IPS DF 6.9 (cell line): ENCODE data around the gene CC2D2A.
A peak's percentile ranks its signal among the peaks of the same experiment; 100 is the strongest.

Experiments used
- DNase-seq: peaks from one replicate; pipeline ENCODE4 v3.0.0-alpha.2; 2013; ENCODE audit warnings: low read depth, low spot score
- H3K27ac ChIP-seq: one replicate; pipeline ENCODE4 v1.5.1; 2013; ENCODE audit warnings: low read length, control low read depth
- H3K27me3 ChIP-seq: 2 replicates; pipeline ENCODE4 v1.6.1; 2013; ENCODE audit warnings: mild to moderate bottlenecking, low read length; ENCODE audit not compliant: control insufficient read depth, insufficient read depth
- H3K36me3 ChIP-seq: 2 replicates; pipeline ENCODE4 v1.6.1; 2013; ENCODE audit warnings: low read length; ENCODE audit not compliant: control insufficient read depth, insufficient read depth
- H3K4me1 ChIP-seq: 2 replicates; pipeline ENCODE4 v1.6.1; 2013; ENCODE audit warnings: low read length; ENCODE audit not compliant: control insufficient read depth, insufficient read depth
- H3K4me3 ChIP-seq: 2 replicates; pipeline ENCODE4 v1.5.1; 2013; ENCODE audit warnings: mild to moderate bottlenecking, low read length
- H3K9me3 ChIP-seq: 2 replicates; pipeline ENCODE4 v1.6.1; 2013; ENCODE audit warnings: low read length, inconsistent platforms; ENCODE audit not compliant: control insufficient read depth, insufficient read depth
- WGBS: extraction: QIAGEN DNeasy Blood & Tissue Kit; methylation state at CpG from one replicate; pipeline ENCODE4 v1.1.7; 2013; ENCODE audit warnings: mixed read lengths, missing lambda C conversion rate; ENCODE audit not compliant: insufficient read length, insufficient coverage; 5-methylcytosine and 5-hydroxymethylcytosine counted together

The CC2D2A gene

DNA sequence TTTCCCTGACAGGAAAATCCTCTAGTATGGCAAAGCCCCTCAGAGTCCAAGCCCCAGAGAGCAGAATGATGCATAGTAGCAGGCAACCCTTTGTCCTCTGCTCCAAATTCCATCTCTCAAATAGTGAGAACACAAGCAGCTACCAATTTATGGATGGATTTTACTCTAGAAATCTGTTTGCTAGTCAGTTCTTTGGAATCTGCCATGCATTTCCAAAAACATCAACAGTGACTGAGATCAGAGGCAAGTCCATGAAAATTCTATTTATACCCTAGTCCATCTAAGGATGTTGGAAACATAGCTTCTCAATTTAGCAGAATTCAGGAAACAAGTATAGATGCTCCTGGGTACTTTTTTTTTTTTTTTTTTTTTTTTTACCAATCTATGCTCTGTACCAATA, 10.0 kb upstream of the CC2D2A start:
- no peak overlapping the region for H3K4me3 ChIP-seq
- H3K27ac ChIP-seq: no peak overlapping the region
- no peak for DNase-seq
- no peaks in the 10 kb centered on the region for H3K4me1 ChIP-seq
- no peaks in the 10 kb centered on the region for H3K36me3 ChIP-seq
- H3K27me3 ChIP-seq: no peaks in the 10 kb centered on the region
- H3K9me3 ChIP-seq: no peaks in the 10 kb centered on the region

DNA sequence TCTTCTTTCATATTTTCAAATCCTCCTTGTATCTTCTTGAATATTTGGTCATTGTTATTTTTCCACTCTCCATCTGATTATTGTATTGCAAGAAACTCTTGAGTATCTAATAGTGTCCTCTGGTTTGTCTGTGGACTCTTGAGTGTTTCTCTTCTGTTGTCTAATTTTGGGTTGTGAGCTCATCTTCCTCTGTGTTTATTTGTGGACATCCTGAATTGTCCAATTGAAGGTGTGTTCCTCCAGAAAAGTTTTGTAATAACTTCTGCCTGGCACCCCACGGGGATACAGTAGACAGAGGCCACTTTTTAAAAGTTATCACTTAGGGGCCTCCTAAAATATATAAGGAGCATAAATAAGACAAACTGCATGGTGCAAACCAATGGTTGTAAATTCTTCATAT, 3.1 kb upstream of the CC2D2A start:
- no peak overlapping the region for H3K27ac ChIP-seq
- peaks cover 1% of the 10 kb centered on the region; the same call in 1 of the 2 replicates for H3K4me1 ChIP-seq
- DNase-seq: no peak
- H3K9me3 ChIP-seq: no peaks in the 10 kb centered on the region
- H3K36me3 ChIP-seq: no peaks in the 10 kb centered on the region
- no CpG with 5 or more reads among the region's 1 CpG for WGBS
- no peaks in the 10 kb centered on the region for H3K27me3 ChIP-seq
- H3K4me3 ChIP-seq: no peak overlapping the region

DNA sequence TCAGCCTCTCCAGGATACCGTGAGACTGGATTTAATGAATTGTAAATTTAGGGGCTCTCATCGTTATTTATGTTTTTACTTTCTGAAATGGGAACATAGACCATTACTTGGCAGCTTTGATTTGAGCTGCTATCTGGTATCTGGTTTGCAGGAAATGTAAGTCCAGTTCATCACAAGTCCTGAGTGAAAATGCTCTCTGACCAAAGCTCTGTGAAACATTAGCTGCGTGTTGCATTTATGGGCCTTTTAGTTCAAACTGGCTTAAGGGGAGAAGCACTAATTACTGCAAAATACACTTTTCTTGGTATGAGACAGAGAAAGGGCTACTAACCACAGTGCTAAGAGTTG, 420 bp downstream of the CC2D2A start:
- Histone ChIP-seq H3K4me1 (peaks cover 1% of the 10 kb centered on the region; the same call in 1 of the 2 replicates), H3K9me3 (no peaks in the 10 kb centered on the region), H3K36me3 (no peaks in the 10 kb centered on the region), H3K4me3 (peak overlapping the region; percentile 19; the same call in 1 of the 2 replicates), H3K27me3 (no peaks in the 10 kb centered on the region), H3K27ac (no peak overlapping the region)
- no peak for DNase-seq
- no CpG with 5 or more reads among the region's 3 CpGs for WGBS

DNA sequence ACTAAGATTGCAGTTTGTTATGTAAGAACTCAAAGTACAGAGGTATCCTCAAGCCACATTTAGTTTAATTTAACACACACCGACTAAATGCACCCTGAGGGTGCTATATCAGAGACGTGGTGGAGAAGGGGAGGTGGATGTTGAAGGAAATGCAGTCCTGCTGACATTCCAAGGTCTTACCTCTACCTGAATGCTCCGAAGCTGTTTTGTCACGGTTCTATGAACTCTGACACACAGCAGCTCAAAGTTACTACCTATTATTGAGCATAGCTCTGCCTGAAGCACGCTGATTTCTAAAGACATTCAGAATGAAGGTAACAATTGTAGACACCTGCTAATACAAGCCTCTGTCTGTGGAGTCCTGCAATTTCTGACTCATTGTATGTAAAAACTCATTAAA, 6.7 kb downstream of the CC2D2A start:
- H3K36me3 ChIP-seq: no peaks in the 10 kb centered on the region
- no peak for DNase-seq
- no peaks in the 10 kb centered on the region for H3K9me3 ChIP-seq
- no peak overlapping the region for H3K27ac ChIP-seq
- no peak overlapping the region for H3K4me3 ChIP-seq
- no peaks in the 10 kb centered on the region; the same call in 1 of the 2 replicates for H3K27me3 ChIP-seq
- WGBS: no CpG with 5 or more reads among the region's 5 CpGs
- peaks cover 1% of the 10 kb centered on the region; the same call in 1 of the 2 replicates for H3K4me1 ChIP-seq

DNA sequence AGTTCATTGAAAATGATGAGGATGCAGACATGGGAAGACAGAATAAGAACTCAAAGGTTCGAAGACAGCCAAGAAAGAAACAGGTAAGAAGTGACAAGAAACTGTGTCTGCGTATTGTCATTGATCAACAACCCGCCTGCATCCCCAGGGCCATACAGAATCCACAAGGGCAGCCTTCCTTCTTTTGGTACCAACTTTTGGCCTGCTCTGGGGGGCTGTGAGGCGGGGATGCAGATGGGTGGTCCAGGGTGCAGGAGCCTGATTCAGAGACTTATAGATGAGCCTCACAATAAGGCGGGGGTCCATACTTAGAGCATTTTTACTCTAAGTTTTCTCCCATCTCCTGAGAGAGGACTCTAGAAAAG, 9.0 kb downstream of the CC2D2A start:
- Histone ChIP-seq H3K9me3 (no peaks in the 10 kb centered on the region), H3K4me1 (peaks cover 1% of the 10 kb centered on the region; the same call in 1 of the 2 replicates), H3K36me3 (no peaks in the 10 kb centered on the region), H3K4me3 (no peak overlapping the region), H3K27ac (no peak overlapping the region), H3K27me3 (no peaks in the 10 kb centered on the region; the same call in 1 of the 2 replicates)
- no CpG with 5 or more reads among the region's 5 CpGs for WGBS
- DNase-seq: no peak

DNA sequence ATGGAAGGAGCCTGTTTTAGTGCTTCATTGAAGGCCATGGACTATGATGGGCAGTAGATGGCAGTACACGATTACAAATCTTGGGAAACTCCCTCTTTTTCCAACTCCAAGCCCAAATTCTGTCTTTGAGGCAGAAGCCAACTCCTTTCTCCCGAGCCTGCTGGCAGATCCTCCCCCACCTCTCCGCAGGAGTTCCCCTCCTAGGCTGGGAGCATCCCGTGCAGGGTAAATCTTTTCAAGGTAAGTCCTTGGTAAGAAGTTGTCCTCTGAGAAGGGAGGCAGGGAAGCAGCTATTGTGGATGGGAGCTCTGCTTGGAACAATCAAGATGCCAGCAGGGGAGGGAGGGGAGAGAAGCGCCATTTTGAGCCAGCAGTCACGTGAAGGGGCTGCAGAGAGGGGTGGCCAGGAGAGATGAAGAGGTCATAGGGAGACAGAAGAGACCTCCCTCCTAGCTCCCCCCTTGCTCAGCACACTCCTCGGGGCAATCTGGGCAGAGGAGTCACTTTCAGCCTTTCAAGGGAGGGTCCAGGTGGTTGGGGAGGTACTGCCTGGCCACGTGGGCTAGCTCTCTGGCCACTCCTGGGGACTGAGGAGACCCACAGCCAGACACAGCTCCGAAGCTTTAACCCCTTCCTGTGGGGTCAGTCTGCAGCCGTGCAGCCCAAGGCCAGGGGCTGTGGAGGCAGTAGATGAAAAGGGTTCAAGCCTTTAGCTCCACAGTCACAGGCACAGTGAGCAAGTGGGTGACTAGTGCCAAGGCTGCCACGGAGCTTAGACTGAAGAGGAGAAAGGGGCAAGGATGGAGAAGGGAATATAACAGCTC, 9.6 kb downstream of the CC2D2A start:
- Histone ChIP-seq H3K27ac (no peak overlapping the region), H3K4me3 (peak overlapping the region; percentile 46; the same call in 1 of the 2 replicates), H3K4me1 (peaks cover 1% of the 10 kb centered on the region; the same call in 1 of the 2 replicates), H3K9me3 (no peaks in the 10 kb centered on the region), H3K36me3 (no peaks in the 10 kb centered on the region), H3K27me3 (no peaks in the 10 kb centered on the region; the same call in 1 of the 2 replicates)
- peak; percentile 70 for DNase-seq
- no CpG with 5 or more reads among the region's 11 CpGs for WGBS

DNA sequence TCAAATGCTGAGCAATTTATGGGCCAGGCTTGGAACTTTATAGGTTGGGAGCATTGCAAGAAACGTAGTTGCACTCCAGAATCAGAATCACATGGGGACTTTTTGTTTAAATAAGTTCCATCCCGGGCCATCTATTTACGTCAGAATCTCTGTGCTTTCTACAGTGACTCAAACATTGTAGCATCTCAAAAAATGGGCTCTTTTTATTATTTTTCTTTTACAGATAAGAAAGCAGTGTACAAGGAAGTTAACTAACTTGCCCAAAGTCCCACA, 10.2 kb downstream of the CC2D2A start:
- no peaks in the 10 kb centered on the region; the same call in 1 of the 2 replicates for H3K27me3 ChIP-seq
- H3K4me1 ChIP-seq: peaks cover 1% of the 10 kb centered on the region; the same call in 1 of the 2 replicates
- no peak overlapping the region for H3K27ac ChIP-seq
- no peak for DNase-seq
- H3K9me3 ChIP-seq: no peaks in the 10 kb centered on the region
- WGBS: no CpG with 5 or more reads among the region's 3 CpGs
- peak overlapping the region; percentile 46; the same call in 1 of the 2 replicates for H3K4me3 ChIP-seq
- no peaks in the 10 kb centered on the region for H3K36me3 ChIP-seq

DNA sequence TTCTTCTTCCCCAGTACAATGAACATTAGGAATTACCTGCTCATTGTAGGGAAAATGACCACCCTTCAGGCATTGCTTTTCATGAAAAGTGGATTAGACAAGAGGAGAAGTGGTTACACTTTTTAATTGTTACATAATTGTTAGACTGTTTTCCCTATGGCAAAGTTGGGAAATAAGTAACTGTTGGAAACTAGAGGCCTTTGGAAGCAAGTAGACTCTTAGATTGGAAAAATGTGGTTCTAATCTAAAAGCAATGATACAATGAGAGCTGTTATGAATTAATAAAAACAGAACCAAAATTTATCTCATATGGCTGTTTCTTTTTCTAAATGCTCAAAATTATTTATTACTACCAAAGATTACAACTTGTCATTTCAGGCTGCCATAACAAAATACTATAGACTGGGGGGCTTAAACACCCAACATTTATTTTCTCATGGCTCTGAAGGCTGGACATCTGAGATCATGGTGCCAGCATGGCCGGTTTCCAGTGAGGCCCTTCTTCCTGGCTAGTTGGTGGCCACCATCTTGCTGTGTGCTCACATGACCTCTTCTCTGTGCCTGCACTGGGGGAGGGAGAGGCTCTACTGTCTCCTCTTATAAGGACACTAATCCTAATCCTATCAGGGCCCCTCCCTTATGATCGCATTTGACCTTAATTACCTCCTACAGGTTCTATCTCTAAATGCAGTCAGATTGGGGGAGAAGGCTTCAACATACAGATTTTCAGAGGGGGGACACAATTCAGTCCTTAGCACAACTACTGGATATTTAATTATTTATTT, 12.5 kb downstream of the CC2D2A start:
- no CpG with 5 or more reads among the region's 2 CpGs for WGBS

DNA sequence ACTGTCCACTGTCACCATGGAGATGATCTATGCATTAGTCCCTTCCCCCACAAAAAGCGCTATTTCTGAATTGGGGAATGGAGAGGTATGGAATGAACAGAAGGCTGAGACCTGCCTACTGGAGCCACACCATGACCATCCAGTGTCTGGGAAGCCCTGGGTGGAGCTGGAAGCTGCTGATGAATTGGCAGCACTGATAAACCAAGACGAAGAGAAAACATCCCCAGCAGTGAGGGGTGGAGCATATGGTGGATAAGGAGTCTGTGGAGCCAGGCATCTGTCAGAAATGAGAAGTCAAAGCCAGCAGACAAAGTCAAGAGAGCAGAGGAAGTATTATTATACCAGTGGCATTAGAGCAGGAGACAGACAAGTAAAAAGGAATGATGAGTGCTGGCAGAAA, 13.2 kb downstream of the CC2D2A start:
- Histone ChIP-seq H3K4me1 (peaks cover 1% of the 10 kb centered on the region; the same call in 1 of the 2 replicates), H3K9me3 (no peaks in the 10 kb centered on the region), H3K36me3 (no peaks in the 10 kb centered on the region), H3K27me3 (no peaks in the 10 kb centered on the region), H3K4me3 (no peak overlapping the region), H3K27ac (no peak overlapping the region)
- no CpG with 5 or more reads among the region's 2 CpGs for WGBS
- no peak for DNase-seq

More for the DNA sequence above, 12.5 kb downstream of the CC2D2A start:
- DNase-seq: no peak
- peaks cover 1% of the 10 kb centered on the region; the same call in 1 of the 2 replicates for H3K4me1 ChIP-seq
- no peaks in the 10 kb centered on the region for H3K36me3 ChIP-seq
- no peak overlapping the region for H3K27ac ChIP-seq
- no peaks in the 10 kb centered on the region; the same call in 1 of the 2 replicates for H3K27me3 ChIP-seq
- no peaks in the 10 kb centered on the region for H3K9me3 ChIP-seq
- no peak overlapping the region for H3K4me3 ChIP-seq

DNA sequence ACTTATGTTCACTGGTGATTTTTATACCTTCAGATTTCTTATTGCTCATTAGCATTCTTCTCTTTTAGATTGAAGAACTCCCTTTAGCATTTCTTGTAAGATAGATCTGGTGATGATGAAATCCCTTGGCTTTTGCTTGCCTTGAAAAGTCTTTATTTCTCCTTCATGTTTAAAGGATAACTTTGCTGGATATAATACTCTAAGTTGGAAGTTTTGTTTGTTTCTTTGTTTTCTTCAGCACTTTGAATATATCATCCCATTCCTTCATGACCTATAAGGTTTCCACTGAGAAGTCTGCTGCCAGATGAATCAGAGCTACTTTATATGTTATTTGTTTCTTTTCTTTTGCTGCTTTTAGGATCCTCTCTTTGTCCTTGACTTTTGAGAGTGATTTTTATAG, 18.5 kb downstream of the CC2D2A start:
- H3K27ac ChIP-seq: no peak overlapping the region
- no peaks in the 10 kb centered on the region for H3K27me3 ChIP-seq
- no peaks in the 10 kb centered on the region for H3K9me3 ChIP-seq
- H3K36me3 ChIP-seq: no peaks in the 10 kb centered on the region
- H3K4me3 ChIP-seq: no peak overlapping the region
- no peak for DNase-seq
- H3K4me1 ChIP-seq: no peaks in the 10 kb centered on the region
